Activated T-cell treated with anti-CD3 and anti-CD28 coated beads, Interleukin-2, amount 50 U/mL, for 48 hours (primary cell): ENCODE data around the gene GLB1L3.

ENCODE experiments used
- DNase-seq, 2 experiments: peaks; one replicate each; pipeline ENCODE4 v3.0.0-alpha.2; 2020

GLB1L3 gene

DNA sequence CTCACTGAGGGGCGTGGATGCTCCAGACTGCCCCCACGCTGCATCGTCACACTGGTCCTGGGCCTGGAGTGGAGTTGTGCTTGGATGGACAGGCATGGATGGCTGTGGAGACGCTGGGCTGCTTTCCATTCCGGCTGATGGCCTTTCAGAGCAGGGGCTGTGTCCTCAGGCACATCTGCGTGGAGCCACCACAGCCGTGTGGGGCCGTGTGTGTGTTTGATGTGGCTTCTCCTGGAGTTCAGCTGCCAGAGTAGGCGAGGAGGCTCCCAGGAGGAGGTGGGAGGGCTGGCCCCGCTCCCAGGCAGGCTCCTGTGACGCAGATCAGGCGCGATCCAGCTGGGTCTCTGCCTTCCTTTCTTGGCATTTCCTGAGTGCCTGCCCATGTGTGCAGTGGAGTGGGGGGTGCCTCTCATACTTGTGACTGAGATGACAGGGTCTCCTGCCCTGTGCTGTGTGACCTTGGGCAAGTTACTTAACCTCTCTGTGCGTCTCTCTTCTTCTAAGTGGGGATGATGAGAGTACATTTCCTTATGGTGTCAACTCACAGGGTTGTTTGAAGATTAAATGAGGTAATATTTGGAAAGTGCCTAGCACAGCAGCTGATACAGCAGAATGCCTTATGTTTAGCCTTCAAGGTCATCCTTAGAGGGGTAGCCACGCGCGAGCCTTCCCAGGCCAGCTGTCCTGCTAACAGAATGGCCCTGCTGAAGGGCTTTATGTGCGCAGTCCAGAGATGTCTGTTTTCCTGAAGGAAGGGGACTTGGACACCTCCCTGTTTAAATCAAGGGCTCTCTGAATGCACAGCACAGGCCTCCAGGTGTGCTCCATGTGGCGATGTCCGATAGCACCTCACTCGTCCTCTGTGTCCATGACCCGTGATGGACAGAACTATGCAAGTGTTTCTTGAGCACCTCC lies 89.1 kb downstream of the GLB1L3 start:
- no peak for DNase-seq

DNA sequence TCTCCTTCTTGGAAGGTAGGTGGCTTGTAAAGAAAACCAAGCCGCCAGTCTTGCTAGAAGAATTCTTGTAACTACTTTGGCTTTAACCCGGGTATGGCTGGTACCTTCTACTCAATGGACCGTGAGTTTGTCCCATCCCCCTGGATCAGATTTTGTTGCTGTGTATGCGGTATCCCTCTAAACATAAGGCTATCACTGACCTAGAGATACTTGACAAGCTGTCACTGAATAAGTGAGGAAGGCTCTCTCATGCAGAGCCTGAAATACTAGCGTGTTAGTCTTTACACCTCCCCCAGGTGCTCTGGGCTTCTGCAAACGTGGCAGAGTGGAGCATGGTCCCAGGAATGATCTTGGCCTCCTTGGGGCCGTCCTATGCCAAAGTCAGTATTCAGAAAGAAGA lies 90.1 kb downstream of the GLB1L3 start:
- no peak for DNase-seq

DNA sequence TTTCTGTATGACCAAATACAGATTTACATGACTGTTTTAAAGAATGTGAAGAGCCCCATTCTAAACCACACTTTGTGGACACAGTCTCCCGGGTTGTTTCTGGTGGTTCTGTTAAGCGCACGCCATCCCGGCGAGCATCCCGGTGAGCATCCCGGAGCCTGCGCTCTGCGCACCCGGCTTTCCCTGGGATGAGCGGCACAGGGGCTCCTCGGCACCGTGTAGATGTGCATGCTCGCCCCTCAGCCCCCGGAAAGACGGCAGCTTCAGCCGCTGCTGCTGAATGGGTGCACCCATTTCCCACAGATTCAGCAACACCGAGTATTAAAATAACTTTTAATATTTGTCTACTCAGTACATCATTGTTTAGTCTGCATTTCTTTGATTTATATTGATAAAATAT lies 91.6 kb downstream of the GLB1L3 start:
- DNase-seq: no peak
